ENCODE measurements around the gene RAP1GDS1. TPM values are rescaled to one million over a fixed set of nuclear protein-coding genes. Genes with fewer than 3 reads are reported as not detected.
A peak's percentile ranks its signal among the peaks of the same experiment; 100 is the strongest.
"Not testable (repeated sequence)": the region's sequence is repeated elsewhere in the genome, so short reads cannot be mapped to it uniquely, and the experiment has no call there.

Gene RAP1GDS1
- total RNA-seq, 3 donors from 2014 or later (not counting 1 experiment from before 2014, with no cell fraction given) = 58.5 to 60.0 (median 59.7) TPM

DNA sequence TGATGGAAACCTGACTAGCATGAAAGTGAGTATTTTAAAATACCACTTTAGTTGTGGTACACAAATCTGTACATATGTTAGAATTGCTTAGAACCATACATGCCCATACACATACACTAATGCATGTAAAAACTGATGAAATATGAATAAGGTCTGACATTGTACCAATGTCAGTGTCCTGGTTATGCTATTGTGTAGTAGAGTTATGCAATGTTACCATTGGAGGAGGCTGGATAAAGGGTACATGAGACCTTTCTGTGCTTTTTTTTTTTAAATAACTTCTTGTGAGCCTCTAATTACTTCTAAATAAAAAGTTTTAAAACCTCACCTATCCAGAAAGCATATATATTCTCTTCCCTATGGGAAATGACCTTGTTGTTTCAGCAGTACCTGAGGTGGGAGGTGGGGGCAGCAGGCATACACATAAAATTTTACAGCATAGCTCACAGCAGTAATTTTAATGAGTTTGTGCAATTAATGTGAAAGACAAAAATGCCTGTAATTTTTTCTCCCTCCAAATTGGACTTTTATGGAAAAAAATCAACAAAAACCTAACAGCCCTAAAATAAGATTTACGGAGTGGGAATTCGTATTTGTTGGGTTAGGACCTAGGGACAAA lies 97.6 kb downstream of the RAP1GDS1 start:
- Histone ChIP-seq H3K4me3 (ENCODE audit: low read length) (no peak overlapping the region), H3K4me1 (ENCODE audit: control insufficient read depth, insufficient read depth, low read length) (no peaks in the 10 kb centered on the region), H3K27me3 (ENCODE audit: control insufficient read depth, insufficient read depth, low read length) (no peaks in the 10 kb centered on the region), H3K27ac (ENCODE audit: low read length) (no peak overlapping the region), H3K9me3 (ENCODE audit: control insufficient read depth, insufficient read depth, low read length) (no peaks in the 10 kb centered on the region), H3K36me3 (ENCODE audit: control insufficient read depth, insufficient read depth, low read length) (no peaks in the 10 kb centered on the region)
- 100% methylated on average over 2 of the region's 2 CpGs for WGBS (ENCODE audit: insufficient coverage)
- Mint-ChIP-seq H3K36me3 (no peaks in the 10 kb centered on the region), H3K9me3 (no peaks in the 10 kb centered on the region), H3K27ac (peak overlapping the region; percentile 54 to 60), H3K4me1 (peaks cover 11 to 22% of the 10 kb centered on the region in 2 donors), H3K27me3 (ENCODE audit: low read depth in 2 of 2) (no peaks in the 10 kb centered on the region), H3K4me3 (peak overlapping the region; percentile 14)
- intact Hi-C loops (cut with micrococcal nuclease) = no loop called here
- ATAC-seq (no peak), DNase-seq (no peak)
- TF ChIP-seq, protein P1, sequence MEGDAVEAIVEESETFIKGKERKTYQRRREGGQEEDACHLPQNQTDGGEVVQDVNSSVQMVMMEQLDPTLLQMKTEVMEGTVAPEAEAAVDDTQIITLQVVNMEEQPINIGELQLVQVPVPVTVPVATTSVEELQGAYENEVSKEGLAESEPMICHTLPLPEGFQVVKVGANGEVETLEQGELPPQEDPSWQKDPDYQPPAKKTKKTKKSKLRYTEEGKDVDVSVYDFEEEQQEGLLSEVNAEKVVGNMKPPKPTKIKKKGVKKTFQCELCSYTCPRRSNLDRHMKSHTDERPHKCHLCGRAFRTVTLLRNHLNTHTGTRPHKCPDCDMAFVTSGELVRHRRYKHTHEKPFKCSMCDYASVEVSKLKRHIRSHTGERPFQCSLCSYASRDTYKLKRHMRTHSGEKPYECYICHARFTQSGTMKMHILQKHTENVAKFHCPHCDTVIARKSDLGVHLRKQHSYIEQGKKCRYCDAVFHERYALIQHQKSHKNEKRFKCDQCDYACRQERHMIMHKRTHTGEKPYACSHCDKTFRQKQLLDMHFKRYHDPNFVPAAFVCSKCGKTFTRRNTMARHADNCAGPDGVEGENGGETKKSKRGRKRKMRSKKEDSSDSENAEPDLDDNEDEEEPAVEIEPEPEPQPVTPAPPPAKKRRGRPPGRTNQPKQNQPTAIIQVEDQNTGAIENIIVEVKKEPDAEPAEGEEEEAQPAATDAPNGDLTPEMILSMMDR (IDR thresholded peaks at IDR 0.05) = no peak

DNA sequence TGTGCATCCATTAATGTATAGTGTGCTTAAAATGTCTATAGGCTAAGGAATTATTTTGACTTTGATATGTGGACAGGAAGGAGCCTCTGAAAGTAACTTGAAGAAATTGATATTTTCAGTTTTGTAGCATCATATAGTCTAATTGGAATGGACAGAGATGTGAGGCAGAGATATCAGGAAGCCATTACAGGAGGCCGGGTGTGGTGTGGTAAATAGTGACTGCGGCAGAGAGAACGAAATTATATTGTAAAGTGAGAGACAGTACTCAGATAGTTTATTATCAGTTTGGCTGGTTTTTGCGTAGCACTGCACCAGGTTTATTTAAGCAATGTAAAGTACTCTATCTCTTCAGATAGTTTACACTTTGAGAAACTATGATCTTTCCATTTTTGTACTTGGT lies 98.5 kb downstream of the RAP1GDS1 start:
- ATAC-seq (peak; percentile 43 to 86 (median 54)), DNase-seq (no peak)
- Mint-ChIP-seq H3K36me3 (no peaks in the 10 kb centered on the region), H3K27me3 (ENCODE audit: low read depth in 2 of 2) (no peaks in the 10 kb centered on the region), H3K4me3 (peak overlapping the region; percentile 14), H3K27ac (peak overlapping the region; percentile 54 to 60), H3K9me3 (no peaks in the 10 kb centered on the region), H3K4me1 (peaks cover 11 to 23% of the 10 kb centered on the region in 2 donors)
- no peaks in the 10 kb centered on the region for H3K27me3 ChIP-seq (ENCODE audit: control insufficient read depth, insufficient read depth, low read length)
- TF ChIP-seq, protein P1 (IDR thresholded peaks at IDR 0.05) = no peak
- no peak overlapping the region for H3K27ac ChIP-seq (ENCODE audit: low read length)
- no peak overlapping the region for H3K4me3 ChIP-seq (ENCODE audit: low read length)
- WGBS (ENCODE audit: insufficient coverage) = 46% methylated on average over 3 of the region's 4 CpGs
- peaks cover under 1% of the 10 kb centered on the region for H3K36me3 ChIP-seq (ENCODE audit: control insufficient read depth, insufficient read depth, low read length)
- H3K9me3 ChIP-seq (ENCODE audit: control insufficient read depth, insufficient read depth, low read length) = no peaks in the 10 kb centered on the region
- H3K4me1 ChIP-seq (ENCODE audit: control insufficient read depth, insufficient read depth, low read length) = no peaks in the 10 kb centered on the region
- intact Hi-C loops (cut with micrococcal nuclease) = no loop called here

DNA sequence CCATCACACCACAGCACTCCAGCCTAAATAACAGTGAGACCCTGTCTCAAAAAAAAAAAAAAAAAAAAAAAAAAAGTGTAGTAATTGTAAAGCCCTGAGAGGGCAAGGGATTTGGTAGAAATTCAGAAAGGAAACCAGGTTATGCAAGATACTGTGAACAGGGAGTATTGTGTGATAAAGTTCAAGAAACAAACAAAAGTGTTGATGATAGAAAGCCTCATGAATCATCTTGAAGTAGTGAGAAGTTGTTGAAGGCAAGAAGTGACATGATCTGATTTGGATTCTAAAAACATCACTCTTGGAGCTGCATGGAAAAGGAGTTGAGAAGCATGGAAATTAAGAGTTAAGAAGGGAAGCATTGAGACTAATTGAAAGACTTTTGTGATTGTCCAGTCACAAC lies 102.2 kb downstream of the RAP1GDS1 start:
- TF ChIP-seq, protein P1 (IDR thresholded peaks at IDR 0.05) = no peak
- no peak overlapping the region for H3K27ac ChIP-seq (ENCODE audit: low read length)

DNA sequence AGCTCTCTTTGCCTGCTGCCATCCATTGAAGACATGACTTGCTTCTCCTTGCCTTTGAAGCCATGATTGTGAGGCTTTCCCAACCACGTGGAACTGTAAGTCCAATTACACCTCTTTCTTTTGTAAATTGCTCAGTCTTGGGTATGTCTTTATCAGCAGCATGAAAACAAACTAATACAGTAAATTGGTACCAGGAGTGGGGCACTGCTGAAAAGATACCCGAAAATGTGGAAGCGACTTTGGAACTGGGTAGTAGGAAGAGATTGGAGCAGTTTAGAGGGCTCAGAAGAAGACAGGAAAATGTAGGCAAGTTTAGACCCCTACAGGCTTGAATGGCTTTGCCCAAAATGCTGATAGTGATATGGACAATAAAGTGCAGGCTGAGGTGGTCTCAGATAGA lies 105.1 kb downstream of the RAP1GDS1 start:
- DNase-seq; intact Hi-C loops (cut with micrococcal nuclease); H3K4me3 Mint-ChIP-seq; H3K27ac ChIP-seq (ENCODE audit: low read length); H3K9me3 Mint-ChIP-seq; H3K4me1 ChIP-seq (ENCODE audit: control insufficient read depth, insufficient read depth, low read length); H3K27me3 Mint-ChIP-seq (ENCODE audit: low read depth in 2 of 2); ATAC-seq; H3K4me3 ChIP-seq (ENCODE audit: low read length); H3K27me3 ChIP-seq (ENCODE audit: control insufficient read depth, insufficient read depth, low read length): not testable (repeated sequence)
- Mint-ChIP-seq H3K27ac (peak overlapping the region in 1 of 2 donors; percentile 10), H3K4me1 (peaks cover 0 to 10% of the 10 kb centered on the region in 2 donors), H3K36me3 (peaks cover 22% of the 10 kb centered on the region)
- peaks cover 14% of the 10 kb centered on the region for H3K36me3 ChIP-seq (ENCODE audit: control insufficient read depth, insufficient read depth, low read length)
- 100% methylated on average over 3 of the region's 3 CpGs for WGBS (ENCODE audit: insufficient coverage)
- peaks cover 15% of the 10 kb centered on the region for H3K9me3 ChIP-seq (ENCODE audit: control insufficient read depth, insufficient read depth, low read length)

More for the DNA sequence above, 102.2 kb downstream of the RAP1GDS1 start:
- Mint-ChIP-seq H3K4me3 (no peak overlapping the region), H3K9me3 (peaks cover 6 to 8% of the 10 kb centered on the region in 2 donors), H3K27me3 (ENCODE audit: low read depth in 2 of 2) (no peaks in the 10 kb centered on the region), H3K36me3 (peaks cover 10% of the 10 kb centered on the region), H3K4me1 (peaks cover 11 to 23% of the 10 kb centered on the region in 2 donors), H3K27ac (no peak overlapping the region)
- Histone ChIP-seq H3K4me3 (ENCODE audit: low read length) (no peak overlapping the region), H3K4me1 (ENCODE audit: control insufficient read depth, insufficient read depth, low read length) (no peaks in the 10 kb centered on the region), H3K9me3 (ENCODE audit: control insufficient read depth, insufficient read depth, low read length) (peaks cover 12% of the 10 kb centered on the region), H3K36me3 (ENCODE audit: control insufficient read depth, insufficient read depth, low read length) (peaks cover 14% of the 10 kb centered on the region), H3K27me3 (ENCODE audit: control insufficient read depth, insufficient read depth, low read length) (no peaks in the 10 kb centered on the region)
- no peak for DNase-seq
- intact Hi-C loops (cut with micrococcal nuclease) = no loop called here
- ATAC-seq = no peak

DNA sequence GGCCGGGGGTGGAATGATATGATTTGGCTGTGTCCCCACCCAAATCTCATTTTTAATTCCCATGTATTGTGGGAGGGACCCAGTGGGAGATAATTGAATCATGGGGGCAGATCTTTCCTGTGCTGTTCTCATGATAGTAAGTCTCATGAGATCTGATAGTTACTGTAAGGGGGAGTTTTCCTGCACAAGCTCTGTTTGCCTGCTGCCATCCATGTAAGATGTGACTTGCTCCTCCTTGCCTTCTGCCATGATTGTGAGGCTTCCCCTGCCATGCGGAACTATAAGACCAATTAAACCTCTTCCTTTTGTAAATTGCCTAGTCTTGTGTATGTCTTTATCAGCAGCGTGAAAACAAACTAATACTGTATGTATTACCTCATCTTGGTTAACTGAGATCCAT lies 106.8 kb downstream of the RAP1GDS1 start:
- H3K9me3 Mint-ChIP-seq; H3K27me3 ChIP-seq (ENCODE audit: control insufficient read depth, insufficient read depth, low read length); H3K27ac ChIP-seq (ENCODE audit: low read length); H3K4me1 ChIP-seq (ENCODE audit: control insufficient read depth, insufficient read depth, low read length); H3K4me3 ChIP-seq (ENCODE audit: low read length); H3K27ac Mint-ChIP-seq; DNase-seq; intact Hi-C loops (cut with micrococcal nuclease); H3K27me3 Mint-ChIP-seq (ENCODE audit: low read depth in 2 of 2); H3K4me1 Mint-ChIP-seq; H3K4me3 Mint-ChIP-seq; ATAC-seq: not testable (repeated sequence)
- Histone ChIP-seq H3K9me3 (ENCODE audit: control insufficient read depth, insufficient read depth, low read length) (peaks cover 15% of the 10 kb centered on the region), H3K36me3 (ENCODE audit: control insufficient read depth, insufficient read depth, low read length) (peaks cover 16% of the 10 kb centered on the region)
- H3K36me3 Mint-ChIP-seq = peaks cover 22% of the 10 kb centered on the region
- WGBS (ENCODE audit: insufficient coverage) = 100% methylated on average over 1 of the region's 3 CpGs

All from natural killer cell (primary cell).